H1 (cell line): Measurements from ENCODE around the gene B4GALT5. TPM values are rescaled to one million over a fixed set of nuclear protein-coding genes. Genes with fewer than 3 reads are reported as not detected.

Source experiments
- CHD2 ChIP-seq: IDR thresholded peaks from 2 replicates; pipeline ENCODE4 v1.6.1; 2012; ENCODE audit warnings: low read length, improper control_type of control experiment
- RNF2 ChIP-seq: fragments of 200-900, 300-1000 bp; sonication (generic); IDR thresholded peaks from 2 replicates; pipeline ENCODE4 v1.7.1; 2016; ENCODE audit warnings: borderline replicate concordance, low read depth, mild to moderate bottlenecking, antibody characterized with exemption, low read length; ENCODE audit not compliant: poor library complexity, severe bottlenecking; ENCODE audit errors: missing control alignments
- polyA plus RNA-seq, 7 experiments: library from polyadenylated mRNA; depleted of rRNA in 3 of 7; stranded (reverse) in 5 of 7; unstranded in 2 of 7; fragments of >200 nt in 5 of 7; fragments of 200-250 nt in 2 of 7; gene quantifications; 1 replicate in 5 of 7; 2 replicates in 1 of 7; 4 replicates in 1 of 7; pipeline versions ENCODE4 v1.2.1 to v1.2.3, GENCODE V29; 2011 to 2013; ENCODE audit warnings: missing spikeins in 2 of 7, mixed read lengths in 2 of 7
- total RNA-seq: library from RNA; stranded (reverse); fragmentation: NEBNext Ultra II Directional; extraction: Animal tissue kit (Norgen Biotek cat#: 25700); gene quantifications from 2 replicates; pipeline ENCODE4 v1.2.1, GENCODE V29; 2021
- TF ChIP-seq, protein P1 (sequence below): fragments of 300-600 bp; sonication (generic); IDR thresholded peaks from 2 replicates; pipeline ENCODE4 v1.7.1; 2012; ENCODE audit warnings: low read length, moderate library complexity, mild to moderate bottlenecking, inconsistent platforms; ENCODE audit not compliant: insufficient replicate concordance
- TF ChIP-seq, protein P2 (sequence below): IDR thresholded peaks from 2 replicates; pipeline ENCODE4 v1.6.1; 2011; ENCODE audit warnings: low read depth, mild to moderate bottlenecking, low read length; ENCODE audit not compliant: insufficient read depth

Gene B4GALT5
- total and polyA plus RNA-seq, 2 of the 8 experiments (the other 6 are each of a cell fraction or from before 2014, with no cell fraction given): 46.5 to 75.4 TPM

DNA sequence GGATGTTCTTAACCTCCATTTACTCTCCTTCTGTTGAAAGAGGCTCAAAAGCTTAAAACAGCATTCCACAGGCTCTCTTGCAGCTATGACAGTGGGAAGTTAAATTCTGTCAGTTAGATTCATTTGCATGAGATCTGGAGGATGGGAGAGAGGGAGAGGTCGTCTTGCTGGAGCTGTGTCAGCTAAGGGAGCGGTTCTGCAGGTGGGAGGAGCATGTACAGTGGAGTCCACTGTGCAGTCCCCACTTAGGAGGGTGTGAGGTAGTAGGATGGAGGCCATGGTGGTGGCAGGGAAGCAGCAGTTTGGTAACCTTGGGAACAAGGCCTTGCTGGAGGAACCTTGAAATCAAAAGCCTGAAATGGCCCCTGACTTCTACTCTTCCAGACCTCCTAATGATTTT, 12.0 kb upstream of the B4GALT5 start (continued):
- TF ChIP-seq, protein P1, sequence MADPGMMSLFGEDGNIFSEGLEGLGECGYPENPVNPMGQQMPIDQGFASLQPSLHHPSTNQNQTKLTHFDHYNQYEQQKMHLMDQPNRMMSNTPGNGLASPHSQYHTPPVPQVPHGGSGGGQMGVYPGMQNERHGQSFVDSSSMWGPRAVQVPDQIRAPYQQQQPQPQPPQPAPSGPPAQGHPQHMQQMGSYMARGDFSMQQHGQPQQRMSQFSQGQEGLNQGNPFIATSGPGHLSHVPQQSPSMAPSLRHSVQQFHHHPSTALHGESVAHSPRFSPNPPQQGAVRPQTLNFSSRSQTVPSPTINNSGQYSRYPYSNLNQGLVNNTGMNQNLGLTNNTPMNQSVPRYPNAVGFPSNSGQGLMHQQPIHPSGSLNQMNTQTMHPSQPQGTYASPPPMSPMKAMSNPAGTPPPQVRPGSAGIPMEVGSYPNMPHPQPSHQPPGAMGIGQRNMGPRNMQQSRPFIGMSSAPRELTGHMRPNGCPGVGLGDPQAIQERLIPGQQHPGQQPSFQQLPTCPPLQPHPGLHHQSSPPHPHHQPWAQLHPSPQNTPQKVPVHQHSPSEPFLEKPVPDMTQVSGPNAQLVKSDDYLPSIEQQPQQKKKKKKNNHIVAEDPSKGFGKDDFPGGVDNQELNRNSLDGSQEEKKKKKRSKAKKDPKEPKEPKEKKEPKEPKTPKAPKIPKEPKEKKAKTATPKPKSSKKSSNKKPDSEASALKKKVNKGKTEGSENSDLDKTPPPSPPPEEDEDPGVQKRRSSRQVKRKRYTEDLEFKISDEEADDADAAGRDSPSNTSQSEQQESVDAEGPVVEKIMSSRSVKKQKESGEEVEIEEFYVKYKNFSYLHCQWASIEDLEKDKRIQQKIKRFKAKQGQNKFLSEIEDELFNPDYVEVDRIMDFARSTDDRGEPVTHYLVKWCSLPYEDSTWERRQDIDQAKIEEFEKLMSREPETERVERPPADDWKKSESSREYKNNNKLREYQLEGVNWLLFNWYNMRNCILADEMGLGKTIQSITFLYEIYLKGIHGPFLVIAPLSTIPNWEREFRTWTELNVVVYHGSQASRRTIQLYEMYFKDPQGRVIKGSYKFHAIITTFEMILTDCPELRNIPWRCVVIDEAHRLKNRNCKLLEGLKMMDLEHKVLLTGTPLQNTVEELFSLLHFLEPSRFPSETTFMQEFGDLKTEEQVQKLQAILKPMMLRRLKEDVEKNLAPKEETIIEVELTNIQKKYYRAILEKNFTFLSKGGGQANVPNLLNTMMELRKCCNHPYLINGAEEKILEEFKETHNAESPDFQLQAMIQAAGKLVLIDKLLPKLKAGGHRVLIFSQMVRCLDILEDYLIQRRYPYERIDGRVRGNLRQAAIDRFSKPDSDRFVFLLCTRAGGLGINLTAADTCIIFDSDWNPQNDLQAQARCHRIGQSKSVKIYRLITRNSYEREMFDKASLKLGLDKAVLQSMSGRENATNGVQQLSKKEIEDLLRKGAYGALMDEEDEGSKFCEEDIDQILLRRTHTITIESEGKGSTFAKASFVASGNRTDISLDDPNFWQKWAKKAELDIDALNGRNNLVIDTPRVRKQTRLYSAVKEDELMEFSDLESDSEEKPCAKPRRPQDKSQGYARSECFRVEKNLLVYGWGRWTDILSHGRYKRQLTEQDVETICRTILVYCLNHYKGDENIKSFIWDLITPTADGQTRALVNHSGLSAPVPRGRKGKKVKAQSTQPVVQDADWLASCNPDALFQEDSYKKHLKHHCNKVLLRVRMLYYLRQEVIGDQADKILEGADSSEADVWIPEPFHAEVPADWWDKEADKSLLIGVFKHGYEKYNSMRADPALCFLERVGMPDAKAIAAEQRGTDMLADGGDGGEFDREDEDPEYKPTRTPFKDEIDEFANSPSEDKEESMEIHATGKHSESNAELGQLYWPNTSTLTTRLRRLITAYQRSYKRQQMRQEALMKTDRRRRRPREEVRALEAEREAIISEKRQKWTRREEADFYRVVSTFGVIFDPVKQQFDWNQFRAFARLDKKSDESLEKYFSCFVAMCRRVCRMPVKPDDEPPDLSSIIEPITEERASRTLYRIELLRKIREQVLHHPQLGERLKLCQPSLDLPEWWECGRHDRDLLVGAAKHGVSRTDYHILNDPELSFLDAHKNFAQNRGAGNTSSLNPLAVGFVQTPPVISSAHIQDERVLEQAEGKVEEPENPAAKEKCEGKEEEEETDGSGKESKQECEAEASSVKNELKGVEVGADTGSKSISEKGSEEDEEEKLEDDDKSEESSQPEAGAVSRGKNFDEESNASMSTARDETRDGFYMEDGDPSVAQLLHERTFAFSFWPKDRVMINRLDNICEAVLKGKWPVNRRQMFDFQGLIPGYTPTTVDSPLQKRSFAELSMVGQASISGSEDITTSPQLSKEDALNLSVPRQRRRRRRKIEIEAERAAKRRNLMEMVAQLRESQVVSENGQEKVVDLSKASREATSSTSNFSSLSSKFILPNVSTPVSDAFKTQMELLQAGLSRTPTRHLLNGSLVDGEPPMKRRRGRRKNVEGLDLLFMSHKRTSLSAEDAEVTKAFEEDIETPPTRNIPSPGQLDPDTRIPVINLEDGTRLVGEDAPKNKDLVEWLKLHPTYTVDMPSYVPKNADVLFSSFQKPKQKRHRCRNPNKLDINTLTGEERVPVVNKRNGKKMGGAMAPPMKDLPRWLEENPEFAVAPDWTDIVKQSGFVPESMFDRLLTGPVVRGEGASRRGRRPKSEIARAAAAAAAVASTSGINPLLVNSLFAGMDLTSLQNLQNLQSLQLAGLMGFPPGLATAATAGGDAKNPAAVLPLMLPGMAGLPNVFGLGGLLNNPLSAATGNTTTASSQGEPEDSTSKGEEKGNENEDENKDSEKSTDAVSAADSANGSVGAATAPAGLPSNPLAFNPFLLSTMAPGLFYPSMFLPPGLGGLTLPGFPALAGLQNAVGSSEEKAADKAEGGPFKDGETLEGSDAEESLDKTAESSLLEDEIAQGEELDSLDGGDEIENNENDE: no peak
- TF ChIP-seq RNF2 (no peak), CHD2 (no peak)
- TF ChIP-seq, protein P2, sequence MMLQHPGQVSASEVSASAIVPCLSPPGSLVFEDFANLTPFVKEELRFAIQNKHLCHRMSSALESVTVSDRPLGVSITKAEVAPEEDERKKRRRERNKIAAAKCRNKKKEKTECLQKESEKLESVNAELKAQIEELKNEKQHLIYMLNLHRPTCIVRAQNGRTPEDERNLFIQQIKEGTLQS: no peak
- TF ChIP-seq, all 59 proteins: peak for 0
